AG08395 (cell line): Measurements from ENCODE around the gene GPRIN2.
"Not testable (repeated sequence)": the region's sequence is repeated elsewhere in the genome, so short reads cannot be mapped to it uniquely, and the experiment has no call there.

Experiments
- DNase-seq: peaks from one replicate; pipeline ENCODE4 v3.0.0; 2012; ENCODE audit warnings: mixed read lengths, low spot score

The GPRIN2 gene

GRCh38 chr10:46536171-46536570 lies 20.3 kb downstream of the GPRIN2 start:
- DNase-seq: no peak

- no peak for DNase-seq
Measured at GRCh38 chr10:46534828-46535524, 21.5 kb downstream of the GPRIN2 start.

- DNase-seq: not testable (repeated sequence)
Measured at GRCh38 chr10:46532256-46532655, 24.2 kb downstream of the GPRIN2 start.

GRCh38 chr10:46530249-46531186 lies 25.9 kb downstream of the GPRIN2 start:
- peak; percentile 95 for DNase-seq

- not testable (repeated sequence) for DNase-seq
Measured at GRCh38 chr10:46529742-46530141, 26.7 kb downstream of the GPRIN2 start.

GRCh38 chr10:46528675-46529615 lies 27.5 kb downstream of the GPRIN2 start:
- no peak for DNase-seq

GRCh38 chr10:46528171-46528671 lies 28.2 kb downstream of the GPRIN2 start:
- no peak for DNase-seq

- DNase-seq: no peak
Measured at GRCh38 chr10:46527241-46527811, 29.1 kb downstream of the GPRIN2 start.

GRCh38 chr10:46526682-46527038 lies 29.8 kb downstream of the GPRIN2 start:
- no peak for DNase-seq

- DNase-seq: no peak
Measured at GRCh38 chr10:46525824-46526681, 30.4 kb downstream of the GPRIN2 start.

GRCh38 chr10:46525177-46525823 lies 31.2 kb downstream of the GPRIN2 start:
- DNase-seq: peak; percentile 76

GRCh38 chr10:46524472-46525176 lies 31.8 kb downstream of the GPRIN2 start:
- no peak for DNase-seq

GRCh38 chr10:46523962-46524471 lies 32.4 kb downstream of the GPRIN2 start:
- DNase-seq: no peak

- no peak for DNase-seq
Measured at GRCh38 chr10:46523119-46523961, 33.1 kb downstream of the GPRIN2 start.

GRCh38 chr10:46522295-46523118 lies 34.0 kb downstream of the GPRIN2 start:
- DNase-seq: no peak

GRCh38 chr10:46520941-46521340 lies 35.5 kb downstream of the GPRIN2 start:
- no peak for DNase-seq

- no peak for DNase-seq
Measured at GRCh38 chr10:46520381-46520780, 36.1 kb downstream of the GPRIN2 start.
